Endothelial cell of umbilical vein (primary cell): ENCODE results near the gene SLFN14. TPM values are rescaled to one million over a fixed set of nuclear protein-coding genes. Genes with fewer than 3 reads are reported as not detected.

Experiments used
- BruUV-seq: library from RNA; stranded (reverse); fragments of 400-500 nt; replicated peaks from 2 replicates; lab custom pipeline; 2021; lab: Mats Ljungman, UMichigan
- CTCF ChIA-PET: fragments of 300-600, 350-600 bp; sonication (Branson Sonifier 250); formaldehyde crosslinking; loops from one replicate; lab custom pipeline; 2021; ENCODE audit warnings: antibody characterized with exemption, inconsistent platforms; lab: Charles Lee
- POLR2A ChIA-PET: fragments of 300-600, 350-600 bp; sonication (Branson Sonifier 250); formaldehyde crosslinking; loops from one replicate; lab custom pipeline; 2021; ENCODE audit warnings: antibody characterized with exemption, inconsistent platforms; lab: Charles Lee
- DNase-seq: peaks from one replicate; pipeline ENCODE4 v3.0.0-alpha.2; 2011; ENCODE audit warnings: low read depth, low spot score
- FAIRE-seq: peaks from 2 replicates; lab custom pipeline; 2011; peaks lifted over from hg19 to GRCh38; lab: Jason Lieb, UNC
- H2AFZ ChIP-seq: 2 replicates; pipeline ENCODE4 v1.6.0; 2012; ENCODE audit warnings: low read depth, low read length, control low read depth, inconsistent platforms
- H3K27ac ChIP-seq: 2 replicates; pipeline ENCODE4 v1.5.1; 2011; ENCODE audit warnings: low read depth, mild to moderate bottlenecking, control low read depth, low read length, moderate library complexity; ENCODE audit not compliant: insufficient read depth
- H3K27me3 ChIP-seq, 2 experiments: 2 replicates each; pipeline versions ENCODE4 v1.6.0 to v1.6.1; 2011; ENCODE audit warnings: low read length in 2 of 2, mixed read lengths in 1 of 2; ENCODE audit not compliant: control insufficient read depth in 2 of 2, insufficient read depth in 2 of 2
- H3K36me3 ChIP-seq, 2 experiments: 2 replicates in 1 of 2; 3 replicates in 1 of 2; pipeline ENCODE4 v1.5.1; 2011; ENCODE audit warnings: low read length in 2 of 2, mild to moderate bottlenecking in 1 of 2, moderate library complexity in 1 of 2; ENCODE audit not compliant: control insufficient read depth in 2 of 2, insufficient read depth in 2 of 2; ENCODE audit errors: extremely low read depth in 1 of 2
- H3K4me1 ChIP-seq: 3 replicates; pipeline ENCODE4 v1.5.1; 2011; ENCODE audit warnings: mild to moderate bottlenecking, low read length; ENCODE audit not compliant: control insufficient read depth, insufficient read depth; ENCODE audit errors: extremely low read depth
- H3K4me2 ChIP-seq: 2 replicates; pipeline ENCODE4 v1.6.1; 2011; ENCODE audit warnings: low read length, control low read depth, mixed read lengths; ENCODE audit not compliant: insufficient read depth
- H3K4me3 ChIP-seq, 3 experiments: fragments of 200-600 bp in 1 of 3; sonication (generic), shearing (Covaris generic) in 1 of 3; replicated peaks in 1 of 3; 2 replicates each; pipeline ENCODE4 v1.5.1; 2011 to 2016; ENCODE audit warnings: control low read depth in 3 of 3, low read length in 3 of 3, mild to moderate bottlenecking in 2 of 3, inconsistent platforms in 1 of 3, low read depth in 1 of 3, moderate library complexity in 1 of 3; ENCODE audit not compliant: insufficient read depth in 1 of 3
- H3K79me2 ChIP-seq: 2 replicates; pipeline ENCODE4 v1.6.0; 2012; ENCODE audit warnings: low read length, inconsistent platforms; ENCODE audit not compliant: control insufficient read depth, insufficient read depth
- H3K9ac ChIP-seq: replicated peaks from 2 replicates; pipeline ENCODE3; 2011; ENCODE audit warnings: low read length, control low read depth; ENCODE audit not compliant: insufficient read depth; ENCODE audit errors: extremely low read depth
- H3K9me1 ChIP-seq: replicated peaks from 3 replicates; pipeline ENCODE4 v1.6.0; 2011; ENCODE audit warnings: mild to moderate bottlenecking, low read length; ENCODE audit not compliant: control insufficient read depth, insufficient read depth; ENCODE audit errors: extremely low read depth
- H3K9me3 ChIP-seq: replicated peaks from 2 replicates; pipeline ENCODE4 v1.5.1; 2012; ENCODE audit warnings: low read length, inconsistent platforms; ENCODE audit not compliant: control insufficient read depth, insufficient read depth
- H4K20me1 ChIP-seq: replicated peaks from 2 replicates; pipeline ENCODE3; 2011; ENCODE audit warnings: mild to moderate bottlenecking, low read length; ENCODE audit not compliant: control insufficient read depth, insufficient read depth; ENCODE audit errors: extremely low read depth
- EZH2 ChIP-seq: IDR thresholded peaks from 2 replicates; pipeline ENCODE4 v1.6.1; 2012; ENCODE audit warnings: borderline replicate concordance, low read depth, mild to moderate bottlenecking, moderate library complexity, low read length, inconsistent platforms; ENCODE audit not compliant: severe bottlenecking
- FOS ChIP-seq: IDR thresholded peaks from 2 replicates; pipeline ENCODE4 v1.6.1; 2011; ENCODE audit warnings: mild to moderate bottlenecking, low read length, moderate library complexity, borderline replicate concordance; ENCODE audit not compliant: insufficient read depth
- GATA2 ChIP-seq: IDR thresholded peaks from 2 replicates; pipeline ENCODE4 v1.7.0; 2011; ENCODE audit warnings: low read depth, mild to moderate bottlenecking, moderate library complexity, mixed read lengths, low read length; ENCODE audit not compliant: insufficient read length, insufficient read depth
- JUN ChIP-seq: IDR thresholded peaks from 2 replicates; pipeline ENCODE4 v1.6.1; 2011; ENCODE audit warnings: borderline replicate concordance, low read depth; ENCODE audit not compliant: insufficient read length, insufficient read depth
- MAX ChIP-seq: IDR thresholded peaks from 2 replicates; pipeline ENCODE4 v1.6.1; 2011; ENCODE audit not compliant: insufficient read depth, insufficient read length
- MYC ChIP-seq: IDR thresholded peaks from one replicate; pipeline ENCODE4 v1.6.1; 2011; ENCODE audit warnings: mild to moderate bottlenecking, low read depth, low read length
- POLR2A ChIP-seq: IDR thresholded peaks from 2 replicates; pipeline ENCODE4 v1.6.1; 2012; ENCODE audit warnings: low read depth, mild to moderate bottlenecking, control low read depth, low read length
- POLR2AphosphoS5 ChIP-seq: IDR thresholded peaks from 2 replicates; pipeline ENCODE4 v1.6.1; 2012; ENCODE audit warnings: low read depth, mild to moderate bottlenecking, control low read depth, low read length, moderate library complexity; ENCODE audit not compliant: insufficient read depth
- dilution Hi-C: fragments of 300-500 bp; cut with MboI; formaldehyde crosslinking; loops from one replicate; pipeline ENCODE4 v1.15.0; 2019; ENCODE audit warnings: low sequenced_read_pairs; ENCODE audit not compliant: extremely low pct_ligation_motif_present
- intact Hi-C: fragments of 100-400 bp; cut with micrococcal nuclease; formaldehyde crosslinking; loops from one replicate; pipeline ENCODE4 v1.10.0; 2022
- polyA plus RNA-seq, 4 experiments: library from polyadenylated mRNA; depleted of rRNA in 3 of 4; stranded (reverse) in 3 of 4; unstranded in 1 of 4; fragments of >200 nt; gene quantifications; 2 replicates each; pipeline versions ENCODE4 v1.2.1 to v1.2.3, GENCODE V29; 2011 to 2012; ENCODE audit warnings: missing spikeins in 1 of 4
- total RNA-seq: library from RNA; stranded (reverse); gene quantifications from 2 replicates; pipeline ENCODE4 v1.2.3, GENCODE V29; 2021
- TF ChIP-seq, protein P1 (sequence below), 2 donors: IDR thresholded peaks; 1 replicate in 1 of 2; 2 replicates in 1 of 2; pipeline ENCODE4 v1.5.1; 2011; ENCODE audit warnings: low read length in 2 of 2, mild to moderate bottlenecking in 2 of 2, moderate library complexity in 2 of 2, control low read depth in 1 of 2, inconsistent platforms in 1 of 2, low read depth in 1 of 2; ENCODE audit not compliant: insufficient read depth in 1 of 2; ENCODE audit errors: extremely low read depth in 1 of 2

SLFN14 gene
- total and polyA plus RNA-seq, 2 donors (not counting 3 experiments of a cell fraction or from before 2014, with no cell fraction given), result not detected

- ChIA-PET CTCF (interaction anchor here (1.2 to 9.5 kb wide), 3 partner anchors 8 to 361 kb away, joined by 4 to 186 read pairs (median 112); no protein-coding TSS in a partner anchor), POLR2A (no interaction called here)
- no peak overlapping the region for H3K9ac ChIP-seq
- H3K36me3 ChIP-seq, result no peaks in the 10 kb centered on the region
- dilution Hi-C loops, result loop anchor here (25.0 kb wide), 1 partner anchor 219 kb away; no protein-coding TSS in a partner anchor
- H3K9me1 ChIP-seq, result no peaks in the 10 kb centered on the region
- H3K27ac ChIP-seq, result no peak overlapping the region
- no peak for TF ChIP-seq EZH2
- TF ChIP-seq MAX, result no peak
- TF ChIP-seq GATA2, result no peak
- no peak for TF ChIP-seq POLR2A
- no peak for TF ChIP-seq MYC
- no peak for TF ChIP-seq POLR2AphosphoS5
- no peak for TF ChIP-seq FOS
- TF ChIP-seq, protein P1, sequence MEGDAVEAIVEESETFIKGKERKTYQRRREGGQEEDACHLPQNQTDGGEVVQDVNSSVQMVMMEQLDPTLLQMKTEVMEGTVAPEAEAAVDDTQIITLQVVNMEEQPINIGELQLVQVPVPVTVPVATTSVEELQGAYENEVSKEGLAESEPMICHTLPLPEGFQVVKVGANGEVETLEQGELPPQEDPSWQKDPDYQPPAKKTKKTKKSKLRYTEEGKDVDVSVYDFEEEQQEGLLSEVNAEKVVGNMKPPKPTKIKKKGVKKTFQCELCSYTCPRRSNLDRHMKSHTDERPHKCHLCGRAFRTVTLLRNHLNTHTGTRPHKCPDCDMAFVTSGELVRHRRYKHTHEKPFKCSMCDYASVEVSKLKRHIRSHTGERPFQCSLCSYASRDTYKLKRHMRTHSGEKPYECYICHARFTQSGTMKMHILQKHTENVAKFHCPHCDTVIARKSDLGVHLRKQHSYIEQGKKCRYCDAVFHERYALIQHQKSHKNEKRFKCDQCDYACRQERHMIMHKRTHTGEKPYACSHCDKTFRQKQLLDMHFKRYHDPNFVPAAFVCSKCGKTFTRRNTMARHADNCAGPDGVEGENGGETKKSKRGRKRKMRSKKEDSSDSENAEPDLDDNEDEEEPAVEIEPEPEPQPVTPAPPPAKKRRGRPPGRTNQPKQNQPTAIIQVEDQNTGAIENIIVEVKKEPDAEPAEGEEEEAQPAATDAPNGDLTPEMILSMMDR (IDR thresholded peaks at IDR 0.05; ENCODE audit: extremely low read depth in 1 of 2, insufficient read depth in 1 of 2, low read depth in 1 of 2, low read length in 2 of 2), result no peak
- no peak for TF ChIP-seq JUN
- DNase-seq (no peak), FAIRE-seq (no peak)
- no peaks in the 10 kb centered on the region for H3K4me1 ChIP-seq
- no peak overlapping the region for H2AFZ ChIP-seq
- no peaks in the 10 kb centered on the region for H3K27me3 ChIP-seq
- no TSS peak for BruUV-seq
- H3K79me2 ChIP-seq, result no peaks in the 10 kb centered on the region
- intact Hi-C loops, result loop anchor here (10.0 kb wide), 1 partner anchor 386 kb away; the partner anchor contains the start of genes NLE1 and UNC45B
- H3K4me2 ChIP-seq, result no peak overlapping the region
- no peak overlapping the region for H3K4me3 ChIP-seq
- H4K20me1 ChIP-seq, result no peaks in the 10 kb centered on the region
- H3K9me3 ChIP-seq, result no peaks in the 10 kb centered on the region
Measured at GRCh38 chr17:35531160-35531559, 29.5 kb downstream of the SLFN14 start.
